Cardiac septum (tissue), 1 donor: ENCODE results near the gene PRMT1. TPM values are rescaled to one million over a fixed set of nuclear protein-coding genes. Genes with fewer than 3 reads are reported as not detected.
"Not testable (repeated sequence)": the region's sequence is repeated elsewhere in the genome, so short reads cannot be mapped to it uniquely, and the experiment has no call there.

Experiments
- DNase-seq: peaks from one replicate; pipeline ENCODE4 v3.0.0-alpha.2; 2020; ENCODE audit warnings: low spot score
- intact Hi-C: fragments of 100-400 bp; cut with DNase I; formaldehyde crosslinking; loops from one replicate; pipeline ENCODE4 v1.14.0; 2022
- microRNA-seq: library from miRNA; unstranded; fragments of <30 nt; microRNA quantifications from one replicate; pipeline ENCODE4 v1.2.0, GENCODE V29; 2020
- total RNA-seq: library from RNA; stranded (reverse); fragmentation: NEBNext Ultra II Directional; extraction: Animal tissue kit (Norgen Biotek cat#: 25700); gene quantifications from one replicate; pipeline ENCODE4 v1.2.1, GENCODE V29; 2021
- donor health status: DM: no; HTN: no; CAD: no.

PRMT1 gene
- total RNA-seq, 1 donor from 2014 or later, result 124 TPM

DNA sequence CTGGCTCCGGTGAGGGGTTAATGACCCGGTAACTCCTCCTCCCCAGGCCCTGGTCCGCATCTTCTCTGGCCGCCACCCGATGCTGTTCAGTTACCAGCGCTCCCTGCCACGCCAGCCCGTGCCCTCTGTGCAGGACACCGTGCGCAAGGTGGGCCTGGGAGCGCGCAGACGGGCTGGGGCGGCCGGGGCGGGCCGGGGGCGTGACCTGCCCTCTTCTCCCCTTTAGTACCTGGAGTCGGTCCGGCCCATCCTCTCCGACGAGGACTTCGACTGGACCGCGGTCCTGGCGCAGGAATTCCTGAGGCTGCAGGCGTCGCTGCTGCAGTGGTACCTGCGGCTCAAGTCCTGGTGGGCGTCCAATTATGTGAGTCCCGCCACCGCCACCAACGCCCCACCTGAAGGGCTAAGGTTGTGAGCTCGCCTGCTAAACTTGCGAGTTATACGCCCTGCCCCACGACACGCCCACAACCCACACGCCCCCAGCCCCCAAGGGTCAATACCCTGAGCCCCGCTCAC, 24.3 kb downstream of the PRMT1 start:
- intact Hi-C loops, result no loop called here
- DNase-seq, result no peak

DNA sequence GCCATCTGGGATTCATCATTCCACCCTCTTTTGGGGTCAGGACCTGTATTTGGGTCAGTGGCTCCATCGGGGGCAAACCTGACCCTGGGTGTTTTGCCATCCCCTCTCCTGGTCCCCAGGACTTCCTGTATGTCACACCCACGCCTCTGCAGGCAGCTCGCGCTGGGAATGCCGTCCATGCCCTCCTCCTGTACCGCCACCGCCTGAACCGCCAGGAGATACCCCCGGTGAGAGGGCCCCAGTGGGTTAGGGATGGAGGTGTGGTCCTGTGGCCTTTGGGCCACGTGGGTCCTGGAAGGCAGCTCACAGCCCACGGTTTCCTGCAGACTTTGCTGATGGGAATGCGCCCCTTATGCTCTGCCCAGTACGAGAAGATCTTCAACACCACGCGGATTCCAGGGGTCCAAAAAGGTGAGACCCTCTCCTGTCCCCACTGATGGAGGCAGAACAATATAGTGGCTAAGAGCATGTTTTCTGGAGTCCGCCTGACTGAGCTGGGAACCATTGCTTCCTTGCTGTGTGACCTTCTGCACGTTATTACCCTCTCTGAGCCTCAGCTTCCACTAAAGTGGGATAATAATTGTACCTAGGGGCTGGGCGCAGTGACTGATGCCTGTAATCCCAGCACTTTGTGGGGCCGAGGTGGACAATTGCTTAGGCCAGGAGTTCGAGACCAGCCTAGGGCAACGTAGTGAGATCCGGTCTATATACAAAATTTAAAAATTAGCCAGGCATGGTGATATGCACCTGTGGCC, 28.0 kb downstream of the PRMT1 start:
- intact Hi-C loops, result no loop called here
- DNase-seq, result no peak

DNA sequence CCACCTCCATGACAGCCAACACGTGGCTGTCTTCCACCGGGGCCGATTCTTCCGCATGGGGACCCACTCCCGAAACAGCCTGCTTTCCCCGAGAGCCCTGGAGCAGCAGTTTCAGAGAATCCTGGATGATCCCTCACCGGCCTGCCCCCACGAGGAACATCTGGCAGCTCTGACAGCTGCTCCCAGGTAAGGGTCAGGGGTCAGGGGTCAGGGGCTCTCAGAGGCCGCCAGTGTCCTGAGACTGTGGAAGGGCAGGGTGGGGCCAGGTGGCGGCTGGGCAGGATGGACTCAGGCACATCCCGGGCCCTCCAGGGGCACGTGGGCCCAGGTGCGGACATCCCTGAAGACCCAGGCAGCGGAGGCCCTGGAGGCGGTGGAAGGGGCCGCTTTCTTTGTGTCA, 28.8 kb downstream of the PRMT1 start:
- intact Hi-C loops, result no loop called here
- no peak for DNase-seq

DNA sequence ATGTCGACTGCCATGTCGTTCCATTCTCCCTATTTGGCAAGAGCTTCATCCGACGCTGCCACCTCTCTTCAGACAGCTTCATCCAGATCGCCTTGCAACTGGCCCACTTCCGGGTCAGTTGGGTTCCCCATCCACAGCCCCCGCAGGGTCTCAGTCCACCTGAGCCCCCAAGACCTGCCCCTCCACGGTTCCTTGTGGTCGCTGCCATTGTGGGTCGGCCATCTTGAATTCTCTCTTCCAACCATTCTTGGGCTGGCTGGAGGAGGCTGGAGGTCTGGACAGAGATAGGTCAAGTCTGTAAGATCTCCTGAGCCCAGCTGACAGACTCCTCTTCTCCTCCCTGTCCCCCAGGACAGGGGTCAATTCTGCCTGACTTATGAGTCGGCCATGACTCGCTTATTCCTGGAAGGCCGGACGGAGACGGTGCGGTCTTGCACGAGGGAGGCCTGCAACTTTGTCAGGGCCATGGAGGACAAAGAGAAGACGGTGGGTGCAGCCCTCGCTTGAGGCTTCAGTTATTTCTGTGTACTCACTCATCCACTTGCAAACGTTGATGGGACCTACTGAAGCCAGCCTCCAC, 33.4 kb downstream of the PRMT1 start:
- intact Hi-C loops, result no loop called here
- no peak for DNase-seq

DNA sequence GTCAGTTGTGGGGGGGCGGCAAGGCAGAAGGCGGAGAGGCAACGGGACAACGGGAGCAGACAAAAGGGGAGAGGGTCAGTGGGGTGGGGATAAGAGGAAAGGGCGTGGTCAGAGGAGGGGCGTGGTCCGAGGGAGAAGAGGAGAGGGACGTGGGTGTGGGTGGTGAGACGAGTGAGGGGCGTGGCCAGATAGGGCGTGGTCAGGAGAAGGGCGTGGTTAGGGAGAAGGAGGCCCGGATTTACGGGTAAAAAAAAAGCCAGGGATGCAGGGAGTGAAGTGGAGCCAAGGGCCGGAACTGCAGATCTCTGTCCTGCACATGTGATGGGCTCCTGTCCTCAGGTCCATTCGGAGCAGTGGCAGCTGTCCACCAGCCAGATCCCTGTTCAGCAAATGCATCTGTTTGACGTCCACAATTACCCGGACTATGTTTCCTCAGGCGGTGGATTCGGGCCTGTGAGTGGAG, 35.4 kb downstream of the PRMT1 start:
- no peak for DNase-seq
- intact Hi-C loops, result no loop called here

DNA sequence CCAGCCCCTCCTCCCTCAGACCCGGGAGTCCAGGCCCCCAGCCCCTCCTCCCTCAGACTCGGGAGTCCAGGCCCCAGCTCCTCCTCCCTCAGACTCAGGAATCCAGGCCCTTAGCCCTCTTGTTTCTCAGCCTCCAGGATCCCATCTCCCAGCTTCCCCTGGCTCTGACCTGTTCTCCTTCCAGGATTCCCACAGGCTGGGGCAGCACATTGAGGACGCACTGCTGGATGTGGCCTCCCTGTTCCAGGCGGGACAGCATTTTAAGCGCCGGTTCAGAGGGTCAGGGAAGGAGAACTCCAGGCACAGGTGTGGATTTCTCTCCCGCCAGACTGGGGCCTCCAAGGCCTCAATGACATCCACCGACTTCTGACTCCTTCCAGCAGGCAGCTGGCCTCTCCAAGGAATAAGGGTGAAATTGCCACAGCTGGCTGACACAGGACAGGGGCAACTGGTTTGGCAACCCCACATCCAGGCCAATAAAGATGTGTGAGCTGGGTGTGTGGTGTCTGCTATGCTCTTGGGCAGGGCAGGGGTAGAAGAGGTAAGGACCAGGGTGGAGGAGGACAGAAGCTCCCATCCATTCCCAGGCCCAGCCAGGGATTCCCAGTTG, 36.3 kb downstream of the PRMT1 start:
- intact Hi-C loops, result no loop called here
- no peak for DNase-seq

DNA sequence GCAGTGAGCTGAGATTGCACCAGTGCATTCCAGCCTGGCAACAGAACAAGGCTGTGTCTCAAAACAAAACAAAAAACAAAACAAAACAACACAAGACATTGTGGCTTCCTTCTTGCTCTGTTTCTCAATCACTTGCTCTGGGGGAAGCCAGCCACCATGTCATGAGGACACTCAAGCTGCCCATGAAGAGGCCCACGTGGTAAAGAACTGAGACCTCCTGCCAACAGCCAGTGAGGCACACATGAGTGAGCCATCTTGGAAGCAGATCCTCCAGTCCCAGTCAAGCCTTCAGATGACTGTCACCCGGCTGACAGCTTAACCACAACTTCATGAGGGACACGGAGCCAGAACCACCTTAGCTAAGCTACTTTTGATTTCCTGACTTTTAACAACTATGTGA, 39.1 kb downstream of the PRMT1 start:
- intact Hi-C loops, result no loop called here

DNA sequence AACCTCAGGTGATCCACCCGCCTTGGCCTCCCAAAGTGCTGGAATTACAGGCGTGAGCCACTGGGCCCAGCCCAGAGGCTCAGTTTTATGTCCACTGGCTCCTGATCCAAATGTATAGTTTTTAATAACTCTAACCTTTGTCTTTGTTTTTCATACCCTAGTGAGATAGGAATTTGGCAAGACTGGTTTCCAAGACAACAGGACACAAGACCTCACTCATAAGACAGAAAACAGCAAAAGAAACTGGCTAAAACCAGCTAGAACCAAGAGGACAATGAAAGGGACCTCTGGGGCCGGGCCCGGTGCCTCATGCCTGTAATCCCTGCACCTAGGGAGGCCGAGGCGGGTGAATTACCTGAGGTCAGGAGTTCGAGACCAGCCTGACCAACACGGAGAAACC, 41.4 kb downstream of the PRMT1 start:
- DNase-seq, result no peak
- intact Hi-C loops, result no loop called here

More for the DNA sequence above, 39.1 kb downstream of the PRMT1 start:
- no peak for DNase-seq

DNA sequence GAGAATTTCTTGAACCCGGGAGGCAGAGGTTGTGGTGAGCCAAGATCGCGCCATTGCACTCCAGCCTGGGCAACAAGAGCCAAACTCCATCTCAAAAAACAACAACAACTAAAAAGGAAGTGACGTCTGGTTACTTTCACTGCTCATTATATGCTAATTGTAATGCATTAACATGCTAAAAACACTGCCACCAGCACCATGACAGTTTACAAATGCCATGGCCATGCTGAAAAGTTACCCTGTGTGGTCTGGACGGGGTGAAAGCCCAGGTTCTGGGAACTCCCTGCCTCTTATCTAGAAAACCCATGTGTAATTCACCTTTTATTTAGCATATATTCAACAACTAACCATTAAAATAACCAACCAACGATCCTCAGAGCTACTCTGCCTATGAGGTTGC, 41.9 kb downstream of the PRMT1 start:
- intact Hi-C loops, result no loop called here
- no peak for DNase-seq

DNA sequence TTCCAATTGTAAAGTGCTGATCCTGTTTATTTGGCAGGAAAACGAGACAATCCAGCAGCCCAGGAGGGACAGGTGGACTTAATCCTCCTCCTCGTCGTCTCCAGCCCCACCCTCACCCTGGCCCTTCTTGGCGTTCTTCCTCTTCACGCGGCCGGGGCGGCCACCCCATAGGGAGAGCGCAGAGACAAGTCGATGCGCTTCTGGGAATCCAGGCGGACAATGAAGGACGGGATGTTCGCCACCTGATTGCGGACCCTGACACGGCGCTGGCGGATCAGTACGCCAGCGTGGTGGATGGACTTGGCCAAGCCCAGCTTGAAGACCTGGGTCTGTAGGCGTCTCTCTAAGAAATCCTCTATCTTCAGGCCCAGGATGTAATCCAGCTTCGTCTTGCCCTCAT, 42.3 kb downstream of the PRMT1 start:
- intact Hi-C loops, DNase-seq: not testable (repeated sequence)

DNA sequence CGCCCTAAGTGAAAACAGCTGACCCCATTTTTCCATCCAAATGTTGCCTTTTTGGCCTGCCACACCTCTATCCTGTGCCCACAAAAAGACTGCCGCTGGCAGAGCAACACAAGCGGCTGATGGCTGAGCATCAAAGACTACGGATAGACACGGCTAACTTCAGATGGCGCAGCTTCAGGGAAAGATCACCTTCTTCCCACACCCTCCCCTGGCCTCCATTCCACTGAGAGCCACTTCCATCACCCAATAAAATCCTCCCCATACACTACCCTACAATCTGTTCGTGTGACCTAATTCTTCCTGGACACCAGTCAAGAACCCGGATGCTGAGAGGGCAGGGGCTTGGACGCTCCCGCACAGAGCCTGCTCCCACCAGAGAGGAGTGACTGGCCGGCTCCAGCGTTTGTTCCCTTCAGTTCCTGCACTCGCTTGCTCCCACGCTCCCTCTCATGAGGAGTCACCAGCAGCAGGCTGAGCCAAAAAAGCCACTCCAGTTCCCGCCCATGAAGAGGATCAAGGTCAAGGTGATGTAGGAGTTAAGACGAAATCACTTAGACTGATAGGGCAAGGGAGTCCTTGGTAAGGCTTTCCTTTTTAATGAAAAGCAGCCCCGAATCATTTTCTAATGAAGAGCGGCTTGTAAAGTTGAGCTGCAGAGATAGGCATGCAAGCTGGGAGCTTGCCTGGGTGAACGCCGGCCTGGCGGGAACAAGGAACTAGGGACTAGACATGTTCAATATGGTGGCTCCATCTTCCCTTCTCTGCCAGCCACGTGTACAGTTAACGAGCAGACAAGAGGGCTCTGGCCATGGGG, 50.4 kb downstream of the PRMT1 start:
- intact Hi-C loops, result no loop called here

DNA sequence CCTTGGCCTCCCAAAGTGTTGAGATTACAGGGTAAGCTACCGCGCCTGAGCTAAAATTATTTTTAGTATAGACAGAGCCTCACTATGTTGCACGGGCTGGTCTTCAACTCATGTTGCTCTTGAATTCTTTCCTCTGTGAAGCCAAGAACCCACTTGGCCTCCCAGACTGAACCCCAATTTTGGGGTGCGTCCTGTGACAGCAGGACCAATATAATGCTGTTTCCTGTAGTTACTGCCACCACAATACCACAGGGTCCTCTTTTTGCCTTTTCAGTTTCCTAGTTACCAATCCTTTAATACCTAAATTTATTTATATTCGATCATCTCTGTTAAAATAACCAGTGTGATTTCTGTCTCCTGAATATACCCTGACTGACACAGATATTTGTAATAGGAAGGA, 53.1 kb downstream of the PRMT1 start:
- no peak for DNase-seq
- intact Hi-C loops, result no loop called here

More for the DNA sequence above, 50.4 kb downstream of the PRMT1 start:
- DNase-seq, result no peak

Small RNA genes within 50 kb of the gene (microRNA-seq; reads per million reads assigned to microRNA genes)
- gene MIR5088, result not detected

Other genes with a start within 250 kb of the PRMT1 start
- 1.6 TPM for gene SLC17A7, start 235.7 kb upstream of the PRMT1 start, total RNA-seq
- 24.2 TPM for gene PIH1D1, start 225.5 kb upstream of the PRMT1 start, total RNA-seq
- gene ALDH16A1, start 224.0 kb upstream of the PRMT1 start, total RNA-seq, result 7.7 TPM
- gene FLT3LG, start 203.1 kb upstream of the PRMT1 start, total RNA-seq, result 3.8 TPM
- gene RPL13A, start 189.7 kb upstream of the PRMT1 start, total RNA-seq, result 1,030 TPM
- gene RPS11, start 180.8 kb upstream of the PRMT1 start, total RNA-seq, result 729 TPM
- gene FCGRT, start 164.6 kb upstream of the PRMT1 start, total RNA-seq, result 50.6 TPM
- 14.0 TPM for gene RCN3, start 149.3 kb upstream of the PRMT1 start, total RNA-seq
- gene NOSIP, start 96.7 kb upstream of the PRMT1 start, total RNA-seq, result 34.5 TPM
- 0.40 TPM for gene PRRG2, start 96.0 kb upstream of the PRMT1 start, total RNA-seq
- 15.9 TPM for gene PRR12, start 86.1 kb upstream of the PRMT1 start, total RNA-seq
- 171 TPM for gene RRAS, start 37.1 kb upstream of the PRMT1 start, total RNA-seq
- gene SCAF1, start 35.1 kb upstream of the PRMT1 start, total RNA-seq, result 53.1 TPM
- 33.7 TPM for gene IRF3, start 11.4 kb upstream of the PRMT1 start, total RNA-seq
- gene BCL2L12, start 11.3 kb upstream of the PRMT1 start, total RNA-seq, result 8.9 TPM
- 0.19 TPM for gene ADM5, start 12.3 kb downstream of the PRMT1 start, total RNA-seq
- gene CPT1C, start 13.8 kb downstream of the PRMT1 start, total RNA-seq, result 3.1 TPM
- gene TSKS, start 86.0 kb downstream of the PRMT1 start, total RNA-seq, result 0.24 TPM
- gene AP2A1, start 89.7 kb downstream of the PRMT1 start, total RNA-seq, result 63.9 TPM
- gene FUZ, start 136.0 kb downstream of the PRMT1 start, total RNA-seq, result 13.7 TPM
- gene MED25, start 141.0 kb downstream of the PRMT1 start, total RNA-seq, result 33.0 TPM
- 95.8 TPM for gene PTOV1, start 173.9 kb downstream of the PRMT1 start, total RNA-seq
- gene PNKP, start 190.3 kb downstream of the PRMT1 start, total RNA-seq, result 49.5 TPM
- gene AKT1S1, start 200.1 kb downstream of the PRMT1 start, total RNA-seq, result 35.8 TPM
- 48.0 TPM for gene TBC1D17, start 200.4 kb downstream of the PRMT1 start, total RNA-seq
- 1.2 TPM for gene IL4I1, start 219.6 kb downstream of the PRMT1 start, total RNA-seq